ENCODE data around the gene KLHDC8A. TPM values are rescaled to one million over a fixed set of nuclear protein-coding genes. Genes with fewer than 3 reads are reported as not detected.
A peak's percentile ranks its signal among the peaks of the same experiment; 100 is the strongest.

Gene KLHDC8A
- total and polyA plus RNA-seq, 2 of the 13 experiments (the other 11 are each of a cell fraction or from before 2014, with no cell fraction given): not detected

DNA sequence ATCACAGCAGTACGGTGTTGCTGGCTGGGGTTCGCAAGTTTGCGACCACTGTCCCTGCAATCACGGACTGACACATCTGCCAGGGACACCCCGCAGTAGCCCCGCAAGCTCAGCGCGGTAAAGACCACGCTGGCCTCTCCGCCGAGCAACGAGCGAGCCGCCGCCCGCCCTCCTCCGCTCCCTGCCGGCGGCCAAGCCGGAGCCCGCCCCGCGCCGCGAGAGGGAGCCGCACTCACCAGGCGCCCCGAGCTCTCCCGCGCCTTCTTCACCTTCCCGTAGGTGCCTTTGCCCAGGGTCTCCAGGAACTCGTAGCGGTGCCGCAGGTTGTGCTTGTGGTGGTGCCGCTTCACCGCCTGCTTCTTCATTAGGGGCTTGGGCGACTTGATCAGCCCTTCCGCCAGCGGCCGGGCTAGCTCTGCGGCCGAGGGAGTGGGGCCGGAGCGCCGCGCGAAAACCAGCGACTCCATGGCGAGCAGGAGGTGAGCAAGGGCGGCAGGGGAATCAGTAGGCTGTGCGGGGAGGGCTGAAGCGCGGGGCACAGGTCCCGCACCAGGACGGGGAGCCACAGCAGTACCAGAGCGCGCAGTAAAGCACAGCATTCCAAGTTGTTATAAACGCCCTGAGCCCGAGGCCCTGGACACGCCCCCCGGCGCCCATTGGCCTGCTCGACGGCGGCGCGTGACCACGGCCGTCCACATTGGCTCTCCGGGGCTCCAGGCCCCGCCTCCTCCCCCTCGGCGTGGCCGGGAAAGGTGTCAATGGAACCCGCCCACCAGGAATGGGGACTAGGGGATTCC lies 35.4 kb downstream of the KLHDC8A start, which contains the start of gene NUAK2 (continued):
- TF ChIP-seq, protein P1, sequence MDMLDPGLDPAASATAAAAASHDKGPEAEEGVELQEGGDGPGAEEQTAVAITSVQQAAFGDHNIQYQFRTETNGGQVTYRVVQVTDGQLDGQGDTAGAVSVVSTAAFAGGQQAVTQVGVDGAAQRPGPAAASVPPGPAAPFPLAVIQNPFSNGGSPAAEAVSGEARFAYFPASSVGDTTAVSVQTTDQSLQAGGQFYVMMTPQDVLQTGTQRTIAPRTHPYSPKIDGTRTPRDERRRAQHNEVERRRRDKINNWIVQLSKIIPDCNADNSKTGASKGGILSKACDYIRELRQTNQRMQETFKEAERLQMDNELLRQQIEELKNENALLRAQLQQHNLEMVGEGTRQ (IDR thresholded peaks at IDR 0.05; ENCODE audit: low read depth, low read length): no peak
- TF ChIP-seq, protein P1 (CRISPR knock-in tag; IDR thresholded peaks at IDR 0.05; ENCODE audit: borderline replicate concordance): peak; percentile 76; the same call in 1 of the 2 replicates
- peak; percentile 64 for TF ChIP-seq ZNF317 (CRISPR knock-in tag; IDR thresholded peaks at IDR 0.05)
- TF ChIP-seq KLF16 (CRISPR knock-in tag; IDR thresholded peaks at IDR 0.05): peak in 1 of 2 experiments; percentile 38; a peak in 1 of 4 replicates
- TF ChIP-seq STAG1 (CRISPR knock-in tag; IDR thresholded peaks at IDR 0.05): 0 out of 2 replicates have a peak, but pooled peaks have one; percentile 24
- TF ChIP-seq, protein P2, sequence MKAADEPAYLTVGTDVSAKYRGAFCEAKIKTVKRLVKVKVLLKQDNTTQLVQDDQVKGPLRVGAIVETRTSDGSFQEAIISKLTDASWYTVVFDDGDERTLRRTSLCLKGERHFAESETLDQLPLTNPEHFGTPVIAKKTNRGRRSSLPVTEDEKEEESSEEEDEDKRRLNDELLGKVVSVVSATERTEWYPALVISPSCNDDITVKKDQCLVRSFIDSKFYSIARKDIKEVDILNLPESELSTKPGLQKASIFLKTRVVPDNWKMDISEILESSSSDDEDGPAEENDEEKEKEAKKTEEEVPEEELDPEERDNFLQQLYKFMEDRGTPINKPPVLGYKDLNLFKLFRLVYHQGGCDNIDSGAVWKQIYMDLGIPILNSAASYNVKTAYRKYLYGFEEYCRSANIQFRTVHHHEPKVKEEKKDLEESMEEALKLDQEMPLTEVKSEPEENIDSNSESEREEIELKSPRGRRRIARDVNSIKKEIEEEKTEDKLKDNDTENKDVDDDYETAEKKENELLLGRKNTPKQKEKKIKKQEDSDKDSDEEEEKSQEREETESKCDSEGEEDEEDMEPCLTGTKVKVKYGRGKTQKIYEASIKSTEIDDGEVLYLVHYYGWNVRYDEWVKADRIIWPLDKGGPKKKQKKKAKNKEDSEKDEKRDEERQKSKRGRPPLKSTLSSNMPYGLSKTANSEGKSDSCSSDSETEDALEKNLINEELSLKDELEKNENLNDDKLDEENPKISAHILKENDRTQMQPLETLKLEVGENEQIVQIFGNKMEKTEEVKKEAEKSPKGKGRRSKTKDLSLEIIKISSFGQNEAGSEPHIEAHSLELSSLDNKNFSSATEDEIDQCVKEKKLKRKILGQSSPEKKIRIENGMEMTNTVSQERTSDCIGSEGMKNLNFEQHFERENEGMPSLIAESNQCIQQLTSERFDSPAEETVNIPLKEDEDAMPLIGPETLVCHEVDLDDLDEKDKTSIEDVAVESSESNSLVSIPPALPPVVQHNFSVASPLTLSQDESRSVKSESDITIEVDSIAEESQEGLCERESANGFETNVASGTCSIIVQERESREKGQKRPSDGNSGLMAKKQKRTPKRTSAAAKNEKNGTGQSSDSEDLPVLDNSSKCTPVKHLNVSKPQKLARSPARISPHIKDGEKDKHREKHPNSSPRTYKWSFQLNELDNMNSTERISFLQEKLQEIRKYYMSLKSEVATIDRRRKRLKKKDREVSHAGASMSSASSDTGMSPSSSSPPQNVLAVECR (CRISPR knock-in tag; IDR thresholded peaks at IDR 0.05; ENCODE audit: borderline replicate concordance): peak; percentile 64; the same call in 1 of the 2 replicates
- peak; percentile 20; the same call in 1 of the 2 replicates for TF ChIP-seq RFX5 (IDR thresholded peaks at IDR 0.05; ENCODE audit: low read depth, low read length)
- TF ChIP-seq XBP1 (CRISPR knock-in tag; IDR thresholded peaks at IDR 0.05): no peak
- TF ChIP-seq ZMAT3 (CRISPR knock-in tag; conservative IDR thresholded peaks at IDR 0.05): peak; percentile 66; the same call in 1 of the 2 replicates
- TF ChIP-seq, protein P3, sequence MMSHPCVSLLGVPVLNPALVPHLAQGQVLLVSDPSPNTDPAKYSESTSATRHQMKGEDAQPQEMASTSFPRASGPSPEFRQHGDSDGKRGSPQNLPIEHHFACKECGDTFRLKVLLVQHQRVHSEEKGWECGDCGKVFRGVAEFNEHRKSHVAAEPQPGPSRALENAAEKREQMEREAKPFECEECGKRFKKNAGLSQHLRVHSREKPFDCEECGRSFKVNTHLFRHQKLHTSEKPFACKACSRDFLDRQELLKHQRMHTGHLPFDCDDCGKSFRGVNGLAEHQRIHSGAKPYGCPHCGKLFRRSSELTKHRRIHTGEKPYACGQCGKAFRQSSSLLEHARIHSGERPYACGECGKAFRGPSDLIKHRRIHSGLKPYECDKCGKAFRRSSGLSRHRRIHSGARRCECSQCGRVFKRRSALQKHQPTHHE (CRISPR knock-in tag; IDR thresholded peaks at IDR 0.05; ENCODE audit: borderline replicate concordance): peak; percentile 73; the same call in 1 of the 2 replicates
- TF ChIP-seq, protein P4, sequence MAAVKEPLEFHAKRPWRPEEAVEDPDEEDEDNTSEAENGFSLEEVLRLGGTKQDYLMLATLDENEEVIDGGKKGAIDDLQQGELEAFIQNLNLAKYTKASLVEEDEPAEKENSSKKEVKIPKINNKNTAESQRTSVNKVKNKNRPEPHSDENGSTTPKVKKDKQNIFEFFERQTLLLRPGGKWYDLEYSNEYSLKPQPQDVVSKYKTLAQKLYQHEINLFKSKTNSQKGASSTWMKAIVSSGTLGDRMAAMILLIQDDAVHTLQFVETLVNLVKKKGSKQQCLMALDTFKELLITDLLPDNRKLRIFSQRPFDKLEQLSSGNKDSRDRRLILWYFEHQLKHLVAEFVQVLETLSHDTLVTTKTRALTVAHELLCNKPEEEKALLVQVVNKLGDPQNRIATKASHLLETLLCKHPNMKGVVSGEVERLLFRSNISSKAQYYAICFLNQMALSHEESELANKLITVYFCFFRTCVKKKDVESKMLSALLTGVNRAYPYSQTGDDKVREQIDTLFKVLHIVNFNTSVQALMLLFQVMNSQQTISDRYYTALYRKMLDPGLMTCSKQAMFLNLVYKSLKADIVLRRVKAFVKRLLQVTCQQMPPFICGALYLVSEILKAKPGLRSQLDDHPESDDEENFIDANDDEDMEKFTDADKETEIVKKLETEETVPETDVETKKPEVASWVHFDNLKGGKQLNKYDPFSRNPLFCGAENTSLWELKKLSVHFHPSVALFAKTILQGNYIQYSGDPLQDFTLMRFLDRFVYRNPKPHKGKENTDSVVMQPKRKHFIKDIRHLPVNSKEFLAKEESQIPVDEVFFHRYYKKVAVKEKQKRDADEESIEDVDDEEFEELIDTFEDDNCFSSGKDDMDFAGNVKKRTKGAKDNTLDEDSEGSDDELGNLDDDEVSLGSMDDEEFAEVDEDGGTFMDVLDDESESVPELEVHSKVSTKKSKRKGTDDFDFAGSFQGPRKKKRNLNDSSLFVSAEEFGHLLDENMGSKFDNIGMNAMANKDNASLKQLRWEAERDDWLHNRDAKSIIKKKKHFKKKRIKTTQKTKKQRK (IDR thresholded peaks at IDR 0.05; ENCODE audit: low read length): no peak
- TF ChIP-seq ZSCAN31 (CRISPR knock-in tag; IDR thresholded peaks at IDR 0.05; ENCODE audit: low read depth): peak; percentile 81
- TF ChIP-seq ZNF121 (CRISPR knock-in tag; IDR thresholded peaks at IDR 0.05): peak; percentile 41; the same call in 1 of the 2 replicates
- TF ChIP-seq ZNF567 (CRISPR knock-in tag; IDR thresholded peaks at IDR 0.05; ENCODE audit: borderline replicate concordance): 0 out of 2 replicates have a peak, but pooled peaks have one; percentile 54
- no peak for TF ChIP-seq U2AF2 (IDR thresholded peaks at IDR 0.05; ENCODE audit: low read depth, low read length)
- peak; percentile 44; the same call in 1 of the 2 replicates for TF ChIP-seq ZNF350 (CRISPR knock-in tag; IDR thresholded peaks at IDR 0.05; ENCODE audit: borderline replicate concordance, low read depth)
- TF ChIP-seq ZNF225 (CRISPR knock-in tag; IDR thresholded peaks at IDR 0.05): no peak

Data from HepG2 (cell line).